HG02763 (cell line): ENCODE data around the gene CTNNA3.

Experiments used
- ATAC-seq: cut with Tn5 transposase; IDR thresholded peaks from one replicate; pipeline ENCODE4 v1.9.1; 2021; ENCODE audit warnings: mild to moderate bottlenecking, moderate library complexity; ENCODE audit not compliant: unreplicated experiment

The CTNNA3 gene

DNA sequence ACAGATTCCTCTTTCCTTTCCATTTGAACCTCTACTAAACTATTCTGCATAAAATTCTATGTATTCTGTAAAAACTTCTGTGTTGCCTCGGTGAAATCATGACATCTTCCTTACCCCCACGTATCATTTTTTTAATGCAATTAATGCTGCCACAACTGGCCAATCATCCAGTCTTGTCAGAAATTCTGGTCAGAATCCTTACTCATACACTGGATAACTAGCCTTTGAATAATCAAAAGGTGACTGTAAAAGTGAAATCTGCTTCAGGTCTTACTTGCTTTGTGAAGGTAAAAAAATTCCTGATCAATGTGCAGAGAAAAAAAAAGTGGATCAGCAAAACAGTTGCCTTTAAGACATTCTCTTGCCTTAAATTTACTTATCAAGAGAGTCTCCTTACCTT lies 859.2 kb downstream of the CTNNA3 start:
- ATAC-seq = no peak

DNA sequence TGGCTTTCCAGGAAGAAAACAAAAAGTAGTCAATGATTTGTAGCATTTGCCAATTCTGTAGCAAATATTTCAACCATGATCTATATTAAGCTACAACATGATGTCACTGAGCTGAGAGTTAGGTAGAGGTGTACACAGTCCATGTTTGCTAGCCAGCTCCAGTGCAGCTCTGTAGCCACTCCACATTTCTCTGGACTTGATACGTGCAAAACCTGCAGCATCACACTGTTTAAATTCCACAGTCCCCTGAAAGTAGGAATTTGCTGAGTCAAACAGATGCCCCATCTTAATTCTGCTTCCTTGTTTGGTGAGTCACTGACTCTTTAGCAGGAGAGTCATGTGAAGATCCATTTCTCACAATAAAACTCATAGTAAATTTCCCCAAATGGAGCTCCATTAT lies 859.9 kb downstream of the CTNNA3 start:
- no peak for ATAC-seq

DNA sequence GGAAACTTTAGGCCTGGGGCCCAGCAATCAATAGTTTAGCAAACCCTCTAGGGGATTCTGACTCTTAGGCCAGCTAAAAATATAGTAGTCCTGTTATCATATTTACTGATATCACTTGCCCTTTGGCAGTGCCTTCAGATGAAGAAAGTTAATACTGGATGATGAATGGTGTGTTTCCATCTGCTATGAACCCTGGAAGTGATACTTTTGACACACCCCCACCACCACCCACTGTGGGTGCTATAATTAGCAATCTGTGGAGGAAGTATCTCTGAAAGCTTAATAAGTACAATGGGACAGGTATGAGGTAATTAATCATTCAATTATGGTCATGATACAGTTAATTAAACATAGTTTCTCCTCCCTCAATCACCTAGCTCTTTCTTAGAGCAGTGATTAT lies 860.6 kb downstream of the CTNNA3 start:
- no peak for ATAC-seq

DNA sequence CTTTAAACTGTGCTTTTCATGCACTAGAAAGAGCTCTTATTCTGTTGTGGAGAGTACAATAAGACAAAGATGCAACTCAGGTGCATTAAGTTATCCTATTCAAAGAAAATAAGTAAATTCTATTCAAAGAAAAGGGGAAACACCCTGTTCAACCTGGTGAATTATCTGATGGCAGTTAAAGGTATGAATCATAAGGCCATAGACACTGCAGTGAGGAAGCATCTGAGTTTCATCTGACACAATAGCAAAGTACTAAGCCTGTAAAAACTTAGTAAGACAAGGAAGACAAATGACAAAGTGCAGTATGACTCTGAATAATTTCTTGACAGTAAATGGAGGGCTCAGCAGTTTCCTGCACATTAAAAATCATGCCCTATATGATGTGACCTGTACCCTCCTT lies 861.2 kb downstream of the CTNNA3 start:
- no peak for ATAC-seq

DNA sequence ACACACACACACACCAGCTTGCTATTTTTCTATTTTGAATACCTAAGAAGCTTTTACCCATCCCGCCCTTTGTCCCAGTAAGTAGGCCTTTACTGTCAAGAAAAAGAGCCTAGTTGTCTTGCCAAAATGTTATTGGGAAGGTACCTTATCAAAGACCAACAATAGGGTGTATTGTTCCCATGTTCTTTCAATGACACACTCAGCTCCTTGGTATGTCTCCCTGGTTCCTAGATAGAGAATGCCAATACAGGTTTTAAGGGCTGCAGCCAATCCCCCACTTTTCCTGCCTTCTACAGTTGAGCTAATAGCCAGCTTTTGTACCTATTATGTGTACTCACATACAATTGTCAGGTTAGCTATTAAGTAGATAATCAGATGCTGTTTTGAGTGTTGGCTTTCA lies 862.1 kb downstream of the CTNNA3 start:
- ATAC-seq = no peak

DNA sequence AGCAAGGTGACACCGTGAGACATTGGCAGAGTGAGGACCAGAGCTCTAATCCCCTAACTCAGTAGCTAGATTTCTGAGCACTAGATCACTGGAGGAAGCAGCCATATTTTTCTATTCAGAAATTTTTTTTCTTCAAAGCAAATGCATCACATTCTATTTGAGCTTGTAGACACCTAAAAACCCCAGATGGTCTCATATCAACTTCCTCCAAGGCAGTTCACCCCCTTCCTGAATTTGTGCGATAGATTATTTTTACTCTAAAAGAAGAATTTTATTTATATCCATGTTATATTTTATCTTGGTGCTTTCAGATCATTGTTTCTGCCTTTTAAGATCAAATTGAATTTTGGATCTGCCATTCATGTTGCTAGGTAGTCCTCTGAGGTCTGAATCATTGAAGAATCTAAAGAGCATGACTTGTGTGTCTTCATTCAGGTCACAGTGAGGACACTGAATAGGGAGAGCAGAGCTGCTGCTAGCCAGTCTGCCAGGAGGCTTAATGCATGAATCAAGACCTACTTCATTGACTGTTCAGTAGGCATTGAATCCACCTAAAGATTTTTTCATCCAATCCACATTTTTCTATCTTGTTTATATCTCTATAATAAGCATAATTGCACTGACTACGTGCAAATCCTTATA lies 863.1 kb downstream of the CTNNA3 start:
- ATAC-seq = no peak

DNA sequence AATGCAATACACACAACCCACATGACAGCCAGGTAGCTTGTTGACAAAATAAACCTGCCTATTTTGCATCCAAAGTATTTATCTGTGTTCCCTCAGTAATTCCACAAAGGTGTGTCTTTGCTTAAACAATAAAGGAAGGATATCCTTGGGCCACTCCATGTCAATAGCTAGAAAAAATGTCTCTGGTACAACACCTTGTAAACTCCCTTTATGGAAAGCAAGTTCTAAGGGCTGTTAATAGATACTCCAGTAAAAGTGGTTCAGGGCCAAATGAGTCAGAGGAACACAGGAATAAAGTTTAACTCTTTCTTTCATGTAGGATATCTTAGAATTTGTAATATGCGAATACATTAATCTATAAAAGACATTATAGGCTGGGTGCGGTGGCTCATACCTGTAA lies 867.0 kb downstream of the CTNNA3 start:
- ATAC-seq = no peak

DNA sequence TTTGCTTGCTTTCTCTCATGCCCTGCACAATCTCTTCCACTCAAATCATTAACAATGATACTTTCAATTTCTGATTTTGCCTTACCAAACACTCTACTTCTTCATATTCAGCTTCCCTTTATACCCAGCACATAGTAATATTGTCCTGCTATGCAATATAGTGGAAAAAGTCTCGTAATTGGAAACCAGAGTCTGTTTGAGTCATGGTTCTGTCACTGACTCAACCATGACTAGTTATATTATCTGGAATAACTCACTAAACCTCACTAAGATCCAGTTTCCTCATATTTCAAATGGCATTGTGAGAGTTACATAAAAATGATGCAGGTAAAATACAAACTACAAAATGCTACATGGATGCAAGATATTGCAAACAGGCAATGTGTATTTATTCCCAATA lies 868.6 kb downstream of the CTNNA3 start:
- ATAC-seq = no peak

DNA sequence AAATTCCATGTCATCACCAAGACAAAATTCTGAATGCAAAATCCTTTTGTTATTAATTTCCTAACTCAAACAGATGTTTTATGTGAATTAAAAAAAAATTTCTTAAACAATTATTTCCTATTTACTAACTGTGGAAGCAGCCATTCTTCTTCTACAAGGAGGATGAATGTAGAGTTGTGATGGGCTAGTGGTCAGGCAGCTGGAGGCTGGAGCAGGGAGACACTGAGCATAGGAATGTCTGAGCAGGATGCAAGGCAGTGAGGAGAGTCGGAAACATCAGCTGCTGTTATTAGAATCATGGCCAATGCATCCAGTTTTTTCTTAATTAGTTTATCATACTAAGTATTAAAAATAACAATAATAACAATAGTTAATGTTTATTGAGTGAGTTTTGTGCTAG lies 872.7 kb downstream of the CTNNA3 start:
- no peak for ATAC-seq

DNA sequence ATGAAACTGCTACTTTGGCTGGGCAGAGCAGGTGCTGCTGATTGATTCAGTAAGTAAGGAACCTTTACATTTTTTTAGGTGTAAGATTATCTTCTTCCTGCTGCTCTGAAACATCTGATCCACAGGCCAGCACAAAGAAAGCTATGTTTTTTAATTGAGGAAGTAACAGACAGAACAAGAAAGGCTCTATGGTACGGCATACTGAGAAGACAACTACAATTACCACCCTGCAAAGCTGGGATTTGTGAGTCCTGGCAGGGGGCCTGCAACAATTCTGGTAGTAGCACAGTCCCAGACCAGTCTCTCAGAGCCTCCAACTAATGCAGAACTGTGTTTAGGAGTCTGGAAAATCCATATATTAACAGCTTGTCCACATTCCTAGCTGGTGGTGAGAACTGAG lies 873.2 kb downstream of the CTNNA3 start:
- no peak for ATAC-seq

DNA sequence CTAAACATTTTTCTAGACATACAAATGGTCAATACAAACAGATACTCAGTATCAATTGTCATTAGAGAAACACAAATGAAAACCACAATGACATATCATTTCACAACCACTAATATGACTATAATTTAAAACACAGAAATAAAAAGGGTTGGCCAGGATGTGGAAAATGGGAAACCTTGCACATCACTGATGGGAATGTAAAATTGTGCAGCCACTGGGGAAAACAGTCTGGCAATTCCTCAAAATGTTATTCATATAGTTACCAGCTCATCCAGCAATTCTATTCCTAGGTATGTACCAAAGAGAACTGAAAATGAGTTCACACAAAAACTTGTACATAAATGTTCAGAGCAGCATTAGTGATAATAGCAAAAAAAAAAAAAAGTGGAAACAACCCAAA lies 876.3 kb downstream of the CTNNA3 start:
- ATAC-seq = no peak

DNA sequence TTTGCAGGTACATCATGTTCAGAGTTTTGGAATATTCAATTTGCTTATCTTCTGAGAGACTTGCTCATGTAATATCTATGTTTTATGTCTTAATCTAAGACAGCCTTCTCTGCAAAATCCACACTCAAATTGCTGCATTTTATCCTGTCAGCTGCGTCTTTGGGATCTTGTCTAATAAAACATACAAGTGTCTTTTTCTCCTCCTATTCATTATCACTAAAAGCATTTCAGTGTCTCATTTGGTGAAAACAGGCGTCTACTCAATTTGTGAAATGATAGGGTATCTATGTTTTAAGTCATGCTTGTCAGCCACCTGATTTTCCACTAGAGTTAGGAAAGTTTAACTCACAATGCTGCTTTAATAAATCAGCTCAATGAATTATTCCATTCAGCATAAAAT lies 882.9 kb downstream of the CTNNA3 start:
- ATAC-seq = no peak

DNA sequence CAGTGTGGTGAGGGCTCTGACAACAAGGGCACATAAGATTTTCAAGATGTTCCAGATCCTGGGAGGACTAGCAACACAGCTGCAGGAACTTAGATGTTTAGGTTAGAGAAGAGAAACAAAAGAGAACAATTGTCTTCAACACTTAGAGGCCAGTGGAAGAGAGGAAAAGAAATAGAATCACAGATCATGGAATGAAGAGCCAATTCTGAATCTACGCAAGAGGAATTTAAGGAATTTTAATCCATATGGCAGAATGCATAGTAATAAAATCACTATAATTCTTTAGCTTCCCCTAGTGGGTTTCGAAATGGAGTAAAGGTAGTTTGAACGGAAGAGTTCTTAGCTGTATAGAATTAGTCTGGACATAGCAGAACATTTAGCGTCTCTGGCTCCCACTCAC lies 884.8 kb downstream of the CTNNA3 start:
- ATAC-seq = no peak

DNA sequence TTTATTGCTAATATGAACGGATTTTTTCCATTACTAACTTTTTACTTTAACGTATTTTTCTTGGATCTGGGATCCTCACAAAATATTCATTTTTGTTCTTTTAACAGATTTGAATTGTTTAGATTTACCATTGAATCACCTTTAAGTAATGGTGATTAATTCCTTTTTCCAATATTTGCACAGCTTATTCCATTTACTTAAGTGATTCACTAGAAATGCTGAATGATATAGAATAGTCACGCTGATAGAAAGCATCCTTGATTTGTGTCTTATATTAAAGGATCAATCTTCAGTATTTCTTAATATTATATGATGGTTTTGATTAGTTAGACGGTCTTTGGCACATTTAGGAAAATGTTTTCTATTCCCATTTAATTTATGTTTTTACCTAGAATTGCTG lies 886.6 kb downstream of the CTNNA3 start:
- no peak for ATAC-seq

DNA sequence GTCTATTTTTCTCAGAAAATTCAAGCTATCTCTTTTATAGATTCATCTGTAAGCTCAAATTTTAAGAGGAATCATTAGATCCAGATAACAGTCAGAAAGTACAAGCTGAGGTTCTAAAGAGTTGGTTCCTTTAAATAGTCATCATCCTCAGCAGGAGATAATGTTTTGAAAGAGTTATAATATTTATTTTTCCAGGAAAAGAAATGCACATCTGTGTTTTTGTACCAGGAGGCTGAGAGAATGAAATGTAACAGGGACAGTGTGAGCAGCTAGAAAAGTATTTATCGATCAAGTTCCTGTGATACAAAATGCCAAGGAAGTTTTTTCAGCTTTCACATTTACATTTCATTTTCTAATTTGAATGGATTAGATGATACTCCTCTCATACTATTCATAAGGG lies 890.4 kb downstream of the CTNNA3 start:
- ATAC-seq = no peak

DNA sequence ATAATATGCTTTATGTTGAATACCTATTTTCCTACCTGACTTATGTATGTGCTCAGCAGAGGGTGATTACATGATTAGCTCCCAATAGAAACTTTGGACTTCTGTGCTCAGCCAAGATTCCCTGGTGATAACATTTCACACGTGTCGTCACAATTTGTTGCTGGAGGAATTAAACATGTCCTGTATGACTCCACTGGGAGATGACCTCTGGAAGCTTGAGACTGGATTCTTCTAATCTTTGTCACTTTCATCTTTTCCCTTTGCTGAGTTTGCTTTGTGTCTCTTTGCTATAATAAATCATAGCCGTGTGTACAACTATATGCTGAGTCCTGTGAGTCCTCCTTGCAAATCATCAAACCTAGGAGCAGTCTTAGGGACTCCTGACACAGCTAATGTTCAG lies 891.0 kb downstream of the CTNNA3 start:
- no peak for ATAC-seq

DNA sequence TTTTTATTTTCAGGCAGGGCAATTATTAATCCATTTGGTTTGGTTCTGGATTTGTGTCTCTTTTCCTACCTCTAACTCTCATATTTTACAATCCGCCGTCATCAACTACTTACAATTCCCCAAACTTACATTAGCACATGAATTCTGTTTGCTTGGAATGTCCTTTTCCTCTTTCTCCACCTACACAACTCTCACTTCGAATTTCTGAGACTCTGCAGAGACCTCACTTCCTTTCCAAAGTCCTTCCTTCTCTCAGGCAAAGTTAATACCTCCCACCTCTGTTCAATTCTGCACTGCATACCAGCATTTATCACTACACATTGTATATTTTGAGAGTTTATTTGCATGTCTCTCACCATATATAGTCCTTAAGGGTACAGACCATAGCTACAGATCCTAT lies 892.8 kb downstream of the CTNNA3 start:
- ATAC-seq = no peak

DNA sequence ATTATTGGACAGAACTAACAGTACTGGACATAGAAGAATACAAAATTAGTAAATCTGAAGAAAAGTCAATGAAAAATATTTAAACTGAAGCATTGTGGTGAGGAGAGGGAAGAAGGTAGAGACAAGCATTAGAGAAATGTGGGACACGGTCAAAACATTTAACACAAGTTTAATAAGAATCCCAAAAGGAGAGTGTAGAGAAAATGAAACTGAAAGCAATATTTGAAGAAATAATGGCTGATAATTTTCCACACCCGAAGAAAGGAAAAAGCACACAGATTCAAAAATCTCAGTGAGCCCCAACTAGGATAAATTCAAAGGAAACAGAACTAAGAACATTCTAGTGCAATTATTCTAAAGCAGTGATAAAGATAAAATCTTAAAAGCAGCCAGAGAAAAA lies 896.5 kb downstream of the CTNNA3 start:
- no peak for ATAC-seq

DNA sequence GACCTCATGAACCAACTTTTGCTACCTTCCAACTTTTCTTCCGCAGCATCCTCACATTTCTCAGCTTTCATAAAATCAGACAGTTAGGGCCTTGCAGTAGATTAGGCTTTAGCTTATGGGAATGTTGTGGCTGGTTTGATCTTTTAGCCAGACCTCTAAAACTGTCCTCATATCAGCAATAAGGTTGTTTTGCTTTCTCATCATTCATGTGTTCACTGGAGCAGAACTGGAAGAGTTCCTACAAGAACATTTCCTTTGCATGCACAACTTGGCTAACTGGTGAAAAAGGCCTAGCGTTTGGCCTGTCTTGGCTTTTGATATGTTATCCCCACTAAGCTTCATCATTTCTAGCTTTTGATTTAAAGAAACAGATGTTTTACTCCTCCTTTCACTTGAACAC lies 900.1 kb downstream of the CTNNA3 start:
- no peak for ATAC-seq

DNA sequence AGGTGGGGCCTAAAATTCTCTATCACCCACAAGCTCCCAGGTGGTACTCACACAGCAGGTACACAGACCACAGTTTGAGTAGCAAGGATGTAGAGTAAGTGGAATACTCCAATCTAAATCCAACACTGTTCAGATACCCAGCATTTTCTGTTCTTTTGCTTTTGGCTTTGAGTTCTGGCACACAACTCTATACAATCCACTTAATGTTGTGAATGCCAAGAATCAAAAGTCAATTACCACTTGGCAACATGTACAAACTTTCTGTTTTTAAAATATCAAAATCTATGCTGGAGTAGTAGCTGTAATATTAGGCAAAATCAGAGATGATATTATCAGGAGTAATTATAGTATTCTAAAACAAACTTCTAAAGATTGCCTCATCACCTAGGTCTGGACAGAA lies 903.6 kb downstream of the CTNNA3 start:
- ATAC-seq = no peak

DNA sequence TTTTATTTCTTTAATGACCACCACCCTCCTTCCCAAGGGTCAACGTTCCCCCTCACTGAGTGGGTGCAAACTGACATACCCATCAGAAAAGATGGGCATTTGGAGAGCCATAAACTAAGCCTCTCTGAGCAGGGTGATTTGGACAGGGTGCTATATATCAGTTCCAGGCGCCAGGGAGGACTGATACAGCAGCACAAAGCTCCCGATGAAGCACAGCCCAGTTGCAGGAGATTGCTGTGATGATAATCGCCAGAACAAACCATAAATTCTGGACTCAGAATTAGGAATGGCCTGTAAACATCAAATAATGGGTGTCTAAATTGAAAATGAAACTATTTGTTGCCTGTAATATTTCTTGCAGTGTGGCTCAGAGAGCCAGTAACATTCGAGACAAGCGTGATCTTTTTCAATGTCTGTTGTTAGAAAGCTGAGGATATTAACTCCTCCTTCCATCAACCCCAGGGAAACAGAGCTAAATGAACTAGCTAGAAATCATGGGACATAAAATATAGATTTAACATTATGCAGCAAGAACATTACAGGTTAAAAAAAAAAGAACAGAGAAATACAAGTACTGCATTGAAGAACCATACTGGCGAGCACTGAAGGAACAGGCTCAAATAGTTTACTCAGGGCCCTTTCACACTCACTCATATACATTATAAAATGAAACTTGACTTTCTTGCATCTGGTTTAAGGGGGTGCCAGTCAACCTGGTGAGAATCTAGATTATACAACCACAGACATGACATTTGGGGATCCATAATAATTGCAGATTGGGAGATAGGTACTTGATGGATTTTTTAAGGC lies 907.6 kb downstream of the CTNNA3 start:
- no peak for ATAC-seq

DNA sequence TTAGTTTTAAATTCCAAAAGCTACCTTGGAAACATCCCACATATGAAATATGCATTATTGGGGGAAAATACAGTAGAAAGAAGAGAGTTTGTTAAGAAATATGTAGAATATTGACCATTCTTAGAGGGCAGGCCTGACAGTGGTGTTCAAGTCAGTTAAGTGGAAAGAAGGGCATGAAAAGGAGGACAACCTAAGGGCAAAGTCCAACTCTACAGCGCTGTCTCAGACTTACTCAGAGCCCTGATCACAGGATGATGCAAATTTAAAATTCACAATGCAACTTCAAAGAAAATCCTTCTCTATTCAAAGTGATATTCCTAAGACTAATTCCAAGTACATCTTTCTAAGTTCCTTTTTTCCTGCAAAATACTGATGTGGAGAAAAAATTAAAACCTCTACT lies 909.3 kb downstream of the CTNNA3 start:
- ATAC-seq = no peak

DNA sequence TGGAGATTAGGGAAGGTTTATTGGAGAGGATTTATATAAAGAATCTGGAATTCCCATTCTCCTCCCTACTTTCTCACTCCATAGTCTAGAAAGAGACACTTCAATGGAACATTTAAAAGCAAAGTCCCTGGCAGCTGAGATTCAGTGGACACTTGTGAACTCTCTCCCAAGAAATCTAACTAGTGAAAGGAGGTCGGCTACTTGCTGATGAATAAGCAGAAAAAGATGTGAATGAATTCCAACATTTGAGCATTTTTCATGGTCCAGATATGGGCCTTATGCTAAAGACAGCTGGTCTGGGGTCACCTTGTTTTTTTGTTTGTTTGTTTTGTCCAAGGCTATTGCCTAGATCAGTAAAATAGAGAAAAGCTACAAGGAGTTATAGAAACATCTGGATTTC lies 911.2 kb downstream of the CTNNA3 start:
- ATAC-seq = no peak
